Measurements from ENCODE around the gene SMOC2.

Gene SMOC2

GRCh38 chr6:168574075-168574698, 133.2 kb downstream of the SMOC2 start:
- no peaks in the 10 kb centered on the region for H3K9me3 Mint-ChIP-seq

GRCh38 chr6:168574699-168575195, 133.8 kb downstream of the SMOC2 start:
- Mint-ChIP-seq H3K27me3 (peaks cover 16% of the 10 kb centered on the region), H3K9me3 (no peaks in the 10 kb centered on the region), H3K4me1 (no peaks in the 10 kb centered on the region), H3K36me3 (ENCODE audit: insufficient read depth) (no peaks in the 10 kb centered on the region), H3K4me3 (no peak overlapping the region), H3K27ac (ENCODE audit: low read depth) (no peak overlapping the region)
- ATAC-seq (replicated peaks; ENCODE audit: extremely low read depth, poor library complexity, severe bottlenecking) (no peak), DNase-seq (ENCODE audit: low spot score in 2 of 2) (no peak)

More at GRCh38 chr6:168574075-168574698, 133.2 kb downstream of the SMOC2 start:
- Mint-ChIP-seq H3K27me3 (peaks cover 17% of the 10 kb centered on the region), H3K27ac (ENCODE audit: low read depth) (no peak overlapping the region), H3K36me3 (ENCODE audit: insufficient read depth) (no peaks in the 10 kb centered on the region), H3K4me3 (no peak overlapping the region), H3K4me1 (no peaks in the 10 kb centered on the region)
- no peak for ATAC-seq (replicated peaks; ENCODE audit: extremely low read depth, poor library complexity, severe bottlenecking)
- no peak for DNase-seq (ENCODE audit: low spot score in 2 of 2)

DNA sequence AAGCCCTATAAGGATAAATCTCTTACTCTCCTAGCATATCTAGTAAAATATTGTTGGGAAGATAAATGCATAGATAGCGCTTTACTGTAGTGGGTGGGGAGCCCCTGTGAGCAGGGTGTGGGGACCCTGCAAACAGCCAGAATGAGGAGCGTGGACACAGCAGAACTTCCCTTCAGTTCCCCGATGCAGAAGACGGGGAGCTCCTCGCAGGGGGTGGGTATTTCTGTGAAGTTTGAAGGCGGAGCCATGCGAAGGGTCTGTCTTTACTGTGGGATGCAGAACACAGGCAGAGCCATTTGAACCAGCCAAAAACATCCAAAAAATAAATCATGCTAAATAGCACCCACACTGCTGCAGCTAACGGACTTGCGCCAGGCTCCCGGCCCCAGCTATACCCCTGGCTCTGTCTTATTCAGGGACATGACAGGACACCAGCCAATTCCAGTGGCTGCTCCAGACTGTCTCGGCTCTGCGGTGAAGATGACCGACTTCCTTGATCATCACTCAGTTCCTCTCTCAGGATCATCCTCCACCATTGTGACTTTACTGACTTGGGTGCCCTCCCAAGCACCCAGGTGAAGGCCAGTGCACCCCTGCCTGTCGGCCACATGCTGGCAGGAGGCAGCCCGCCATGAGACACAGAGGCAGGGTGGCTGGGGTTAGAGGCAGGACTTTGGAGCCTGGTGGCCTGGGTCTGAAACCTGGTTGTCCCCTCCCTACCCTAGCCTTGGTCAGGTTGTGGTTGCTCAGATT, 134.5 kb downstream of the SMOC2 start:
- Mint-ChIP-seq H3K27ac (ENCODE audit: low read depth) (no peak overlapping the region), H3K9me3 (no peaks in the 10 kb centered on the region), H3K4me3 (no peak overlapping the region), H3K36me3 (ENCODE audit: insufficient read depth) (no peaks in the 10 kb centered on the region), H3K4me1 (no peaks in the 10 kb centered on the region), H3K27me3 (peaks cover 13% of the 10 kb centered on the region)
- DNase-seq (ENCODE audit: low spot score in 2 of 2), result no peak
- no peak for ATAC-seq (replicated peaks; ENCODE audit: extremely low read depth, poor library complexity, severe bottlenecking)

DNA sequence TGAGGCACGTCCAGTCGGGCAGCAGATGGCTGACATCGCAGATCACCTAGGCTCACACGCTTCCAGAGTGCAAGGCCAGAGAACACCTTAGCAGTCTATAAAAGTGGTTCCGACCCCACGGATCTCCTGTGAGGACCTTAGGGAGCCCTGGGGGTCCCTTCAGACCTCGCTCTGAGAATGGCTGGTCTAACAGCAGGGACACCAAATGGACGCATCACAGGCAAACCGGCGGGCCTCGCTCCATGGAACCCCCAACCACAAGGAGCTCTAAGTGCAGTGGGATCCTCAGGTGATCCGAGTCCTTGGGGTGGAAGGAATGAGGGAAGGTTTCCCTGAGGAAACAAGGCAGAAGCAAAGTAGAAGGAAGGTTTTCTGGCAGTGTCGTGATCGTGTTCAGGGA, 135.4 kb downstream of the SMOC2 start:
- ATAC-seq (replicated peaks; ENCODE audit: extremely low read depth, poor library complexity, severe bottlenecking) (no peak), DNase-seq (ENCODE audit: low spot score in 2 of 2) (no peak)
- Mint-ChIP-seq H3K27ac (ENCODE audit: low read depth) (no peak overlapping the region), H3K36me3 (ENCODE audit: insufficient read depth) (no peaks in the 10 kb centered on the region), H3K4me3 (no peak overlapping the region), H3K27me3 (peaks cover 10% of the 10 kb centered on the region), H3K9me3 (no peaks in the 10 kb centered on the region), H3K4me1 (no peaks in the 10 kb centered on the region)

GRCh38 chr6:168577496-168577895, 136.5 kb downstream of the SMOC2 start:
- H3K27me3 Mint-ChIP-seq, result peaks cover 19% of the 10 kb centered on the region
- no peaks in the 10 kb centered on the region for H3K36me3 Mint-ChIP-seq (ENCODE audit: insufficient read depth)
- no peak overlapping the region for H3K4me3 Mint-ChIP-seq
- no peaks in the 10 kb centered on the region for H3K4me1 Mint-ChIP-seq
- ATAC-seq (replicated peaks; ENCODE audit: extremely low read depth, poor library complexity, severe bottlenecking) (no peak), DNase-seq (ENCODE audit: low spot score in 2 of 2) (no peak)
- H3K9me3 Mint-ChIP-seq, result no peaks in the 10 kb centered on the region
- H3K27ac Mint-ChIP-seq (ENCODE audit: low read depth), result no peak overlapping the region

DNA sequence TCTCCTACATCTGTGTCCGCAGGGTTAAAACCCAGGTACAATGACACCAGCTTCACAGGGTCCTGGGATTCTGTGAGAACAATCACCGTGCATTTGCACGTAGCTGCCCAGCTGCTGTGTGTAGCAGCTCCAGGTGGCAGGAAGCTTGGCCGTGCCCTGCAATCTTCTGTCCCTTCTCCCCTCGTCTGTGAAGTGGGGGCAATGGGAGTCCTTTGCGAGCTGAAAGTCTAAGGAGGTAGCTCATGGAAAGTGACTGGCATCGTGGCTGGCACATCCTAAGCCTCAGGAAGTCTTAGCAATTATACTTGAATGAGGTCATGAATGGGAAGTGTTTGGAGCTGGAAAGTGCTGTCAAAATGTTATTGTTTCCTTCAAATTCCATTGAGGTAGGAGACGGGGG, 137.1 kb downstream of the SMOC2 start:
- Mint-ChIP-seq H3K4me1 (no peaks in the 10 kb centered on the region), H3K27ac (ENCODE audit: low read depth) (no peak overlapping the region), H3K9me3 (no peaks in the 10 kb centered on the region), H3K36me3 (ENCODE audit: insufficient read depth) (no peaks in the 10 kb centered on the region), H3K4me3 (no peak overlapping the region), H3K27me3 (peaks cover 19% of the 10 kb centered on the region)
- DNase-seq (ENCODE audit: low spot score in 2 of 2) (no peak), ATAC-seq (replicated peaks; ENCODE audit: extremely low read depth, poor library complexity, severe bottlenecking) (no peak)

- Mint-ChIP-seq H3K9me3 (no peaks in the 10 kb centered on the region), H3K4me1 (no peaks in the 10 kb centered on the region)
These were observed 140.3 kb downstream of the SMOC2 start for GRCh38 chr6:168581236-168581635.

GRCh38 chr6:168581706-168582105, 140.7 kb downstream of the SMOC2 start:
- ATAC-seq (replicated peaks; ENCODE audit: extremely low read depth, poor library complexity, severe bottlenecking), result no peak
- DNase-seq (ENCODE audit: low spot score in 2 of 2), result no peak
- Mint-ChIP-seq H3K27ac (ENCODE audit: low read depth) (no peak overlapping the region), H3K9me3 (no peaks in the 10 kb centered on the region), H3K36me3 (ENCODE audit: insufficient read depth) (no peaks in the 10 kb centered on the region), H3K4me3 (no peak overlapping the region), H3K4me1 (no peaks in the 10 kb centered on the region), H3K27me3 (peaks cover 28% of the 10 kb centered on the region)

More at GRCh38 chr6:168581236-168581635, 140.3 kb downstream of the SMOC2 start:
- Mint-ChIP-seq H3K27me3 (peaks cover 28% of the 10 kb centered on the region), H3K36me3 (ENCODE audit: insufficient read depth) (no peaks in the 10 kb centered on the region), H3K27ac (ENCODE audit: low read depth) (no peak overlapping the region), H3K4me3 (no peak overlapping the region)
- ATAC-seq (replicated peaks; ENCODE audit: extremely low read depth, poor library complexity, severe bottlenecking) (no peak), DNase-seq (ENCODE audit: low spot score in 2 of 2) (no peak)

DNA sequence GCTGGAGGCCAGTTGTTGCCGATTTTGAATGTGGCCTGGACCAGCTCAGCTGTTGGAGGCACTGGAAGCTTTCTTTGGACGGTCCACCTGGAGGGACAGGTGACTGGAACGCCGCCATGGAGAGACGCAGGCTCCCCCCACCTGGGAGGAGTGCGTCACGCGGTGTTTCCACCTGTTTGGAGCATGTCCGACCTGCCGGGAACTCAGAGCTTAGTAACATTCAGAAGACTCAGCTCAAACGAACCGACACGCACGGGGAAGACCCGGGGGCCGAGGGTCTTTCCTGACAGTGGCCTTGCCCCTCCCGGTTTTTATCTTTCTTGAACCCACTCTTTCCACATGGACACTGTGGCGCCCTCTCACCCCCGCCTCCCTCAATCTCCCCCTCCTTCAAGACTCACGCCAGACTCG, 141.6 kb downstream of the SMOC2 start:
- ATAC-seq (replicated peaks; ENCODE audit: extremely low read depth, poor library complexity, severe bottlenecking) (no peak), DNase-seq (ENCODE audit: low spot score in 2 of 2) (no peak)
- Mint-ChIP-seq H3K4me3 (no peak overlapping the region), H3K9me3 (no peaks in the 10 kb centered on the region), H3K4me1 (no peaks in the 10 kb centered on the region), H3K36me3 (ENCODE audit: insufficient read depth) (no peaks in the 10 kb centered on the region), H3K27me3 (peaks cover 28% of the 10 kb centered on the region), H3K27ac (ENCODE audit: low read depth) (no peak overlapping the region)

DNA sequence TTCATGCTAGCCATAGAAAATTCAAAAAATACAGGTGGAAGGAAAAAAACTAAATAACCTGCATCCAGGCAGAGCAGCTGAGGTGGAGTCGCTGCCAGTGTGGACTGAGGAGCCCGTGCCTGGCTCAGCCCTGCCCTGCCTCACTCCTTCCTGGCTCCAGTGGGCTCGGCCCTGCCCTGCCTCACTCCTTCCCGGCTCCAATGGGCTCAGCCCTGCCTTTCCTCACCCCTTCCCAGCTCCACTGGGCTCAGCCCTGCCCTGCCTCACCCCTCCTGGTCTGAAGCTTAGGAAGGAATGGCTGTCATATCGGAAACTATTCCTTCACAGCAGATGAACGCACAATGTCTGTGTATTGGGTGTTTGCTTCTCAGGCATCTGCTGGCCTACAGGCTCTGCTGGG, 142.1 kb downstream of the SMOC2 start:
- Mint-ChIP-seq H3K27ac (ENCODE audit: low read depth) (no peak overlapping the region), H3K9me3 (no peaks in the 10 kb centered on the region), H3K27me3 (peaks cover 28% of the 10 kb centered on the region), H3K4me3 (no peak overlapping the region), H3K36me3 (ENCODE audit: insufficient read depth) (no peaks in the 10 kb centered on the region), H3K4me1 (no peaks in the 10 kb centered on the region)
- ATAC-seq (replicated peaks; ENCODE audit: extremely low read depth, poor library complexity, severe bottlenecking) (no peak), DNase-seq (ENCODE audit: low spot score in 2 of 2) (no peak)

DNA sequence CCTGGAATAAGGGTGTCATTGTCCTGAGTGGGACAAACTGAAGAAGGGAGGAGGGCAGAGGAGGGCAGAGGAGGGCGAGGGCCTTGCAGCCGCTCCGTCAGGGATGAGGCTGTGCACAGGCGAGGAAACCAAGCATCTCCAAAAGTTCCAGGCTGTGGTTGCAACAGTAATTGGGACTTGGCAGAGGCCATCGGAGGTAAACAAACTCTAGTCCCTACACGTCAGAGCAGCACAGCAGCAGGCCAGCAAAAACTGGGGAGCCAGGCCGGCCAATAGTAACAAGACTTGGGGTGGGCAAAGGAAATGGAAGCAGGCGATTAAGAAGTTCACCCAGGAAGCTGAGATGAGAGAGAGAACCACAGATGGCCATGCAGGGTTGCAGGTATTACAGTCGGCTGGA, 142.8 kb downstream of the SMOC2 start:
- ATAC-seq (replicated peaks; ENCODE audit: extremely low read depth, poor library complexity, severe bottlenecking) (no peak), DNase-seq (ENCODE audit: low spot score in 2 of 2) (no peak)
- no peaks in the 10 kb centered on the region for H3K9me3 Mint-ChIP-seq
- no peak overlapping the region for H3K4me3 Mint-ChIP-seq
- no peaks in the 10 kb centered on the region for H3K4me1 Mint-ChIP-seq
- H3K36me3 Mint-ChIP-seq (ENCODE audit: insufficient read depth), result no peaks in the 10 kb centered on the region
- H3K27ac Mint-ChIP-seq (ENCODE audit: low read depth), result no peak overlapping the region
- H3K27me3 Mint-ChIP-seq, result peaks cover 33% of the 10 kb centered on the region

DNA sequence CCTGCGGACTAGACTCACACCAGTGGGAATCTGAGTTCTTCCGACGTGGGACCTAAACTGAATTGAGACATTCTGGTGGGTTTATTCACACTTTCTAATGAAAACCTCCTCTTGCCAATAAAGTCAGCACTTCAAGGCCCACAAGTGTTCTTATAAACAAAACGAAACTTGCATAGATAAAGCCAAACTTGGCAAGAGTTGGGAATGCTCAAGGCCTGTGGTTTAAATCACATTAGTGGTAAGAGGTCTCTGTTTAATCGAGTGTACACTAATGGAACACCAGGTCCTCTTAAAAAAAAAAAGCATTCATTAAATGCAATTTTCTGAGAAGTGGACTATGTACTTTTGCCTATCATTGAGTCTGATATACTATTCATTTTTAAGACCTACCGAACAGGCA, 143.3 kb downstream of the SMOC2 start:
- H3K27me3 Mint-ChIP-seq, result peaks cover 37% of the 10 kb centered on the region
- H3K4me3 Mint-ChIP-seq, result no peak overlapping the region
- H3K36me3 Mint-ChIP-seq (ENCODE audit: insufficient read depth), result no peaks in the 10 kb centered on the region
- no peaks in the 10 kb centered on the region for H3K4me1 Mint-ChIP-seq
- ATAC-seq (replicated peaks; ENCODE audit: extremely low read depth, poor library complexity, severe bottlenecking) (no peak), DNase-seq (ENCODE audit: low spot score in 2 of 2) (no peak)
- H3K9me3 Mint-ChIP-seq, result no peaks in the 10 kb centered on the region
- H3K27ac Mint-ChIP-seq (ENCODE audit: low read depth), result no peak overlapping the region

GRCh38 chr6:168584671-168585070, 143.7 kb downstream of the SMOC2 start:
- Mint-ChIP-seq H3K9me3 (no peaks in the 10 kb centered on the region), H3K27me3 (peaks cover 35% of the 10 kb centered on the region), H3K36me3 (ENCODE audit: insufficient read depth) (no peaks in the 10 kb centered on the region), H3K4me3 (no peak overlapping the region), H3K4me1 (no peaks in the 10 kb centered on the region), H3K27ac (ENCODE audit: low read depth) (no peak overlapping the region)
- no peak for DNase-seq (ENCODE audit: low spot score in 2 of 2)
- no peak for ATAC-seq (replicated peaks; ENCODE audit: extremely low read depth, poor library complexity, severe bottlenecking)

Data from central memory CD8-positive, alpha-beta T cell (primary cell).